Limb (tissue), 2 donors: Measurements from ENCODE around the gene ADGRB3.

Source experiments
- DNase-seq, 2 donors: peaks; one replicate each; pipeline ENCODE4 v3.0.0-alpha.2; 2016; ENCODE audit errors: extremely low spot score in 2 of 2

The ADGRB3 gene

DNA sequence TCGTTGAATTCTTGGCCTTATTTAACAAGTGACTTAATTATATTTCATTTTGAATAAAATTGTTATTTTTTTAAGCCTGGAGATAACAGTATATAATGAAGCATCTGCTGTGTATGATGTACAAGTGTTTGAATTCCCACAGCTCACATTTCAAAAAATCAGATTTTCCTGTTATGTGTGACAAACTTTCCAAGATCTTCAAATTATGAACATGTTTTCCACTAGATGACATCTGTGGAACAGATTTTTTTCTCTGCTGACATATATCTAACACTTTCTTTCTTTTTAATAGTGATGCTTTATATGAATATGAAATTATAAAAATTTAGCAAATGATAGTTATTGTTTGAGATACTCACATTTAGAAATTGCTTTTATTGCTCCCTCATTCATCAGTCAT lies 678.9 kb downstream of the ADGRB3 start:
- DNase-seq, result no peak

DNA sequence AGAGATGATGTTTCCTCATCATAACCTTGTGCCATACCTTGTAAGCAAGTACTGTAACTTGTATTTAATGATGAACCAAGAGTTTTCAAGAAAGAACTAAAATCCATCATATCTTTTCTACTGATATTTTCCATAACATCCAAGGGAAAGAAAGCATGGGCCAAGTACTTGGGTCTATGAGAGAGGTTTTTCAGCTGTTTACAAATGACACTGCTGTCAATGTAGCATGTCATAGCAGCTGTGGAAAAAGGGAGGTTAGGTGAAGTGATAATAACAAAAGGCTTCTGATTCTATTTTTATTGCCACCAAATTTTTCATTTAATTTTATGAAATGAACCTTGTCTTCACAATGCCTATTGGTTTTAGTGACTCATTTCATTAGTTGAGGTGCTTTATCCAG lies 679.4 kb downstream of the ADGRB3 start:
- no peak for DNase-seq

DNA sequence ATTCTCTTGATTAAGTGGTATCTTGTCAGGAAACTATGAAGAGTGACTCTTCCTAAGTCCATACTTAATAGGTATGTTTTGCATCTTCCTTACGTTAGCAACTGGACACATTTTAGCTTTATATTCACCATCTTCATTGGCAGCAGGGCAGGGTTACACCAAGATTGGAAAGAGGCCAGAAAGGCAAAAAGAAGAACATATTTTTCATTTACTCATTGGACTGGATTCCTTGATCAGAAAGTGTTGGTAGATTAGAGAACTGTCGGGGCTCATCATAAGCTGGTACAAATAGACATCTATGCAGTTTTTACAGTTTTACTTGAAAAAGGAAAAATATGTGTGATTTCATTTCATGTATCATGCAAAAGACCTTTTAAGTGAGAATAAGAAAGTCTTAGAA lies 696.8 kb downstream of the ADGRB3 start:
- no peak for DNase-seq

DNA sequence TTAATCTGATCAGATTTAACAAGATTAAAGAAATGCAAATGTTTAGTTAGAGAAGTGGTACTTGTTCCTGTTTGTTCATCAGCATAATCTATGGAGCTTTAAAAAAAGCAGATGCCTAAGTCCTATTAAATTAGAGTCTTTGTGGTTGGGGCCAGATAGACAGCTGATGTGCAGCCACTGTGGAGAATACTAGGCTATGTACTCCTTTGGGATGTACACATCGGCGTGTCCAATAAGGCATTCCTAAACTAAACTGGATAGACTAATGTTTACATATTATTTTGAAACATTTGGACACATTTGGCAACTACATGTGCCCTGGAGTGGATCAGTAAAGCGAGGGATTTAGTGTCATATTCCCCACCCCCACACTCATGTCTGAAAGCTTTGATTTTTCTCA lies 702.2 kb downstream of the ADGRB3 start:
- no peak for DNase-seq

DNA sequence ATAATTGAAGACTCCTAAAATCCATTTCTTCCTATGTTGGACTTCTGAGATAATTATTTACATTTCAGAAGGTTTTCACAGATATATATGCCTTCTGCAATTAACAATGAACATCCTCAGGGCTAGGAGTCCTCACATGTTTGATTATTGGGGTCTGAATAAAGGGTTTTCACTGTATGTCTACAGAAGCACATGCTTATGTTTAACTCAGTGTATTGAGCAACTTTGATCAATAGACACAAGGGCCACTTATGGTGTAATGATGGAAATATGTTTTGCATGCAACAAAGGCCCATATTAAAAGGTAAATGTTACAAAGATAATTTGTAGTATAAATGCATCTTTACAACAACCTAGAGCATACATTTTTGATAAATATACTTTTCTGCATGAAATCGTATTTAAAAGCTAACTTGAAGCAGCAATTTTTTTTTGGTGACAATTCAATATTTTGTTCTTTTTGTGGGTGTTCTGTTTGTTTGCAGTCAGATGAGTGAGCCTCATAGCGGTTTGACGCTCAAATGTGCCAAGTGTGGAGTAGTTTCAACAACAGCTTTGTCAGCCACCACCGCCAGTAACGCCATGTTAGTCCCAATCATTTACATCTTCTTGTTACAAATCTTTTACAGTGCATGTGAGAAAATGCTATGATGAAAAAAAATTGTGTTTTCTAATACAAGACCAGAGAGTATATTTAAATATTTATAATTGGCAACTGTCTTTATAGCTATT lies 703.5 kb downstream of the ADGRB3 start:
- no peak for DNase-seq

DNA sequence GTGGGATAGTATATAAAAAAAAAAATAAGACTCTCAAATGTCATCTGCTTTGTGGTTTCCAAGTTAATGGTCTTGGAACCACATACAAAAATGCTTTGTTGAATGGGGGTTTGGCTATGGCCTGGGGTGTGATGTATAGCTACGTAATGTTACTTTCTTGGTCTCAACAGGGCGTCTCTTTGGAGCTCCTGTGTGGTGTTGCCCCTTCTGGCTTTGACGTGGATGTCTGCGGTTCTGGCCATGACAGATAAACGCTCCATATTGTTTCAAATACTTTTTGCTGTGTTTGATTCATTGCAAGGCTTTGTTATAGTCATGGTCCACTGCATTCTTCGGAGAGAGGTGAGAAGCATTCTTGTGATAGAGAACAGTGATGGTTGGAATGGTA lies 704.1 kb downstream of the ADGRB3 start:
- DNase-seq, result no peak

DNA sequence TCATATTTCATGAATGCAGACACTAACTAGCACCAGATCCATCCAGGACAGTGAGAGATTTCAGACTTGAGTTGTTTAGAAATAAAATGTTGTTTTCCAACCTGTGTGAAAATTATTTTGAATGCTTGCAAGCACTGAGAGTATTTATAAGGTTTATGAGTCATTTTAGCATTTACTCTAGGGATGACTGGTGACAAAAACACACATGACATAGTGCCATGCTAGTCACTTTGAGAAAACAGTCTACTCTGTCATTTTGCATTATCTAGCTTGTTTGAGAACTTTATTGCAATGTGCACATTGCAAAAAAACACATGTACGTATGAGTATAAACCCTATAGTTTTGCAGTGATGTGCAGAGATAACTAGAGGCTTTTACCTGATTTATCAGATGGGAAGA lies 705.1 kb downstream of the ADGRB3 start:
- DNase-seq, result no peak

DNA sequence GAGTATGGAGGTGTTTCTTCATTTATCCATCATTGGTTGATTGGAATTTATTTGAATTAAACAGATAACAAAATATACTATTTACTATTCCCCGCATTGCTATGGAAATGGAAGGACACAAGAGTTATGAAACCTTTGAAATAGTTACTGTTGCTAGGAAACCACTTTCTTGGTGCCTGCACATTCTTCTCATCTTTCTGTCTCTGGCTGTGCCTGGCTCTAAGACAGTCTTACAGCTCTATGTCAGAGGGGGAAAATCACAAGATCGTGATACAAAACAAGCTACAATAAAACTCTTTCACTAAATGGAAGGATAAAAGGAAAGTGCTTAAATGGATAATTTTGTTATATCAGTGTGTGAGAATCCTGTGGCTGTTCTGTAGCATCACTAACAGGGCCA lies 708.8 kb downstream of the ADGRB3 start:
- peak in 1 of 2 donors; percentile 75 for DNase-seq

DNA sequence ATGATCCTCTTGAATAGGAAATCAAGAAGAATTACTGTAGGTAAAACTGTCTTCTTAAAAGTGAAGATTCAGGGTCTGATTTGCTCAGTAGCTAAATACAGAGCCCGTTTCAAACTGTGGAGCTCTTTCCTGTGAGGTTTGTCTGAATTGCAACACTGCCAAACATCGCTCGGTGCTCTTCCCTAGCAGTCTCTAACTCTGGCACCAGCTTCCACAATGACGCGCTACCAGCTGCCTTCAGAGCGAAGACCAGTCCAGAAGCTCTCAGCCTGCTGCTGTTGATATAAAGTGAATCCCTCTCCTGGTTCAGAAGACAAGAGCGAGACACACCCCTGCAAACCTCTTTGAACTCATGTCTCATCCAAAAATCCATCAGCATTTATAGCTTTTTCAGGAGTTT lies 714.7 kb downstream of the ADGRB3 start:
- DNase-seq, result peak; percentile 42 to 65

DNA sequence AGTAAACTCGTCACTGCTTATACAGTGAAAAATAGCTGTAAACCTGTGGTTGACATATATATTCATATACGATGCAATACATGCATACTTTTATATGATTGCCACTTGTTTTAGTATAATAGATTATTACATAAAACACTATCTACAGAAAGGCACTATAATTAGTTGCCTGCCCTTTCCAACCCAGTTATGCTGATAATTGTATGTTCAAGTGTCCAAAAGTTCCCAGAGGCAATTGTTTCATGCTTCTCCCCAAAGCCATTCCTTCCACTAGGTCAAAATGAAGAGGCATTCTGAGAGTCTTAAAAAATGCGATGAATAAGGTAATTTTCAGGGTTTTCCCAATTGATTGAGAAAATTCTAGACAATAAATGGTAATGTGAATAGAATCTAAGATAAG lies 727.1 kb downstream of the ADGRB3 start:
- no peak for DNase-seq

DNA sequence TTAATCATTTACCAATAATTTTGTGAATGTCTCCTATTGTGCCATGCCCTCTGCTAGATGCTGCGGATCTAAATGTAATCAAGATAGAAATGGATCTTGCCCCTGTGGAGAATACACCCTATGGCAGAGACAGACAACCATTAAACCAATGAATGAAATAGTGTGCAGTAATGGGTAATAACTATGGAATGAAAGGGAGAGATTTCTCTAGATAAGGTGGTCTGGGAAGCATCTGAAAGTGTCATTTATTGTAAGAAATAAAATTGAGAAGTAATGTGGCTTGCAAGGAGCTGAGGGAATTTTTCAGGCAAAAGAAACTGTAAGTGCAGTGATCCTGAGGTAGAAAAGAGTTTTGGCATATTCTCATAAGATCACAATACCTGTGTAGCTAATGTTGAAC lies 731.7 kb downstream of the ADGRB3 start:
- no peak for DNase-seq

DNA sequence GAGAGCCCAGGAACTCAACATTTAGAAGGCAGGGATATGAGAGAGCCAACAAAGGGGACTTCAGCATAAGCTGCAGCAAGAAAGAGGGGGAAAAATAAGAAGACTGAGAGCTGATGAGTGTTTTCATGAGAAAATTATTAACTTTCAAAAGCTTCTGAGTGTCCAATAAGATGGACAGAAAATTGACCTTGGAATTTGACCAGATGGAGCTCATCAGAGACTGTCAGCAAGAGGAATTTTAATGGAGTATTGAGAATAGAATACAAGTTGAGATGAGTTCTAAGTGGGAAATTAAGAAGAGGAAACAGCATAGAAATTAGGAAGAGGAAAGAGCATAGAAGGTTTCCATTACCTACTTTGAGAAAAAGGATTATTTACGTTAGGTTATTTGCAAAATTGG lies 733.5 kb downstream of the ADGRB3 start:
- no peak for DNase-seq

DNA sequence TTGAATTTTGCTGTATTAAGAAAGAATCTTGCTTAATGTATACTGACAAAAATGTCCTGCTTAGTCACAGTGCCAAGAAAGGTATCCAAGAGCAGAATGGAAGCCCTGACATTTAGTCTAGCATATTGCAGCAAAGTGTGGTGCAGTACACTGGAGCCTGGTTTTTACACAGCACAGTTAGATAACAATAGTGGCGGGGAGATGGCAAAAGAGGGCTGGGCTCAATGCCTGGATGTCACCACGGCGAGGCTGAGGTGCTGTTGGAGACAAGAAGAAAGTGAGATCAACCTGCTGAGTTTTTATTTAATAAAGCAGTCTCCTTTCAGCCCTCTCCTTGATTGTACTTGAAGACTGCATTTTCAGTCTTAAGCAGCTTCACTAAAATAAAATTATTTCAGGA lies 735.7 kb downstream of the ADGRB3 start:
- DNase-seq, result no peak

DNA sequence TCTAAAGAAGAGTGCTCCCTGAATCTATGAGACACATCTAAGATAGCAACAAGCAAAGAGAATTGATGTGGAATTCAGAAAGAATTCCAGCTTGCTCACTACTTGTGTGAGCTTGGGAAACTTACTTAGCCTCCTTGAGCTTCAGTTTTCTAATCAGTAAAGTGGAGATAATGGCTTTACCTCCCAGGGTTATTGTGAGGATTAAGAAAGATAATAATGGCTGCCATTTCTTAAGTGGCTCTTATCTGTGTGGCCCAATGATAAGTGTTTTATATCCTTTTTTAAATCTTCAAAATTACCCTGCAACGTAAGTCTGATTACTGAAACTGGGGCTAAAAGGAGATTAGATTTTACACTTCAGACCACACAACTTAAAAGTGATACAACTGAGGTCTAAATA lies 743.2 kb downstream of the ADGRB3 start:
- no peak for DNase-seq

DNA sequence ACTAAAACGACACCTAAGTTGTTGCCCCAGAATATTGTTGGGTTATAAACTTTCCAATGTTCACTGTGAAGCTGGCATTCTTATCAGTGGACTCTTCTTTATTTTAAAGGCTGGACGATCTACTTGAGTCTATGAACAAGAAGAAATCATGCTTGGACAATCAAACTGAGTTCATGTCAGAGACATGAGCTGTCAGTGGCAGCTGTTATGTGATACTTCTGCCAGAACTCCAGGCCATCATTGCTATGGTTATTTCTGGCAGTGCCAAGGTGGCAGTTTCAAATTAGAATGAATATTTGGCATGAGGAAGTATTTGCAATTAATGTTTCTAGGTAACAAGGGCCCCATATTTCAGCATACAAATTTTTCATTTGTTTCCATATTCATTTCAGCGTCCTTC lies 744.4 kb downstream of the ADGRB3 start:
- no peak for DNase-seq

DNA sequence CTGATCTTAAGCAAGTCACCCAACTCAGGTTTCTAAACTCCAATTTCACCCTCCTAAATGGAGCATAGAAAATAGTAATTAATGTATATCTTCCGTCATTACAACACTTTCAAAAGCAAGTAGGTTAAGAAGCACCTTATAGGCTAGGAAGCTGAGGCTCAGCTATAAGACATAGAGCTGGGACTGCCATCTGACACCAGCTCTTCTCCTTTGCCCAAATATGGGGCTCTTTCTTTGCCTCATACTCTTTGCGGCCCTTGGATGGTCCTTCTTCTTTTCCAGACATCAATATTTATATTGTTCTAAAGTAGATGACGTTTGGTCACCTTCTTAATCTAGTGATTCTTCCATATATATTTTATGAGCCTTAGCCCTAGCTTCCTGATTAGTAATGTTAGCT lies 748.5 kb downstream of the ADGRB3 start:
- DNase-seq, result no peak

DNA sequence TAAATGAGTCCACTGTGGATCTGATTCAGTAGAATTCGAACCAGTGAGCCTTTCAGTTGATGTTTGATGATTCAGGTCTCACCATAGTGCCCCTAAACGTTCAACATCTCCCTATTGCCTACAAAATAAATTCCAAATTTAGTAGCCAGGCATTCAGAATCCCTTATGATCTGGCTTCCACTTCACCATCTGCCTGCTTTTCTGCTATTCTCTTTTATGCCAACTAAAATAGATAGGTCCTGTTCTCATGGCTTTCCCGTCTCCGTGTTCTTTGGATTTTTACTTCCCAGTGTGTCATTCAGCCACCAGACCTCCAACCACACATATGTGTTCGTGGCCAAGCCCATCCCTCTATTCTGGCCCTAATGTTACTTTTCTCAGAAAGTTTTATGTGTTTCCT lies 751.3 kb downstream of the ADGRB3 start:
- no peak for DNase-seq

DNA sequence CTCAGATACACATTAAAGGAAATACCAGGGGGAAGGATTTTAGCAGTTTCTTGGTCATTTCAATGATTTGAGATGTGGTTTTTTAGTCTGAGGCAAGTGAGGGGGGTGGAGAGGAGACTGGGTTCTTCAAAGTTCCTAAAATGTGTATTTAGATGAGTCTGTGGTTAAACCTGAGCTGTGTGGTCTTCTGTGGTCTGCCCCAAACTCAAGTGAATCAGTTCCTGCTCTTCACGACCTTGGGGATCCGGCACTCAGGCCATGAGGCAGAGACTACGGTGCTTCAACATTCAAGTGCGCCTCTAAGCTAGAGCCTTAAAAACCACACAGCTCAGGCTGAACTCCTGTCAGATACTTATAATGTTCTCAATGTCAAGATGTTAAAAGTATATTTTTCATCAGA lies 755.0 kb downstream of the ADGRB3 start:
- DNase-seq, result no peak

DNA sequence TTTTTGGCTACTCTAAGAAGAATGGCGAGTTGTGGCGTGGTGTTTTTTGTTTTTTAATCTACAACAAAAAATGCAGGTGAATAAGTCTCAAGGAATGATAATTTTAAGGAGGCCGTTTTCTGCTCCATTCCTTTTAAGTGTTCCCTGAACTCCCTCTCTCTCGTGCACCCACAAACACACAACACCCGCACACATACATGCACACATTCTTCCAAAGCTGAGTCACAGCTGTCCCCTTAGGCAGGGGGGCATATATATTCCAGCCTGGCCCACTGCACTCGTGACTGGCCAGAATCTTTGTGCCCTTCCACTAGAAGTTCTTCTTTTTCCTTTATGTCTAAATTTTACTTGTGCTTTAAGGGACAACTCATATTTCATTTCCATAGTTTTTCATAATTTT lies 756.0 kb downstream of the ADGRB3 start:
- DNase-seq, result no peak

DNA sequence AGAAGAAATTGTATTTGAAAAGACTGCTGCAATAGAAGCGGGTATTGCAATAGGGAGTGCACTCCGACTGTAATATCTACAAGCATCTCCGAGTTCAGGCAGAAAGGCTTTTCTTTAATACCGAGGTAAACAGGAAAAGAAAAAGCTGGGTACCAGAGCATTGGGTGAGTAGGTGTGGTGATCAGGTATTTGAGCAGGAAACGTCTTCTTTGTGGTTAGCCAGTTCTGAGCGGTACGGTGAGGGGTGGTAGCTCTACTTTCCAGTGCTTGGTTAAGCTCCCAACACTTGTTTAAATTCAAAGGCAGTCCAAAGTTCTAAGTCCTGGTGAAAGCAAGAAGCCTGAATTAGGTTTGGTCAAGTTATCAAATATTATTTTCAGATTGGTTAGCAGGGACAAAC lies 757.7 kb downstream of the ADGRB3 start:
- no peak for DNase-seq

DNA sequence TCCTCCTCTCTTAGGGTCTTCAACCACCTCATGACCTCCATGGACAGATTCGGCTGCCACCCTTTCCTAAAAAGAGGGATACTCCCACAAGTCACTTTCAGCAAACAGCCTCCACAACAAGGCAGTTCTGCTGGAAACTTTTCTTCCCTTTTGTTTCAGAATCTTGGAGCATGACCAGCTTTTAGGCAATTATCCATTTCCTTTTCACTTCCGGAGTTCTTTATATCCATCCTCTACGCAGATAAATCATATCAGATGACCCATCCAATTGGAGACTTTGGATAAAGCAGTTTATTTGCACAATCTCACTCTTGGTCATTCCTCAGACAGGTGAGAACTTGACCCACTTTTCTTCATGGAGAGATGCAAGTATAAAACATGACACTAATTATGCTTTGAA lies 763.2 kb downstream of the ADGRB3 start:
- DNase-seq, result no peak

DNA sequence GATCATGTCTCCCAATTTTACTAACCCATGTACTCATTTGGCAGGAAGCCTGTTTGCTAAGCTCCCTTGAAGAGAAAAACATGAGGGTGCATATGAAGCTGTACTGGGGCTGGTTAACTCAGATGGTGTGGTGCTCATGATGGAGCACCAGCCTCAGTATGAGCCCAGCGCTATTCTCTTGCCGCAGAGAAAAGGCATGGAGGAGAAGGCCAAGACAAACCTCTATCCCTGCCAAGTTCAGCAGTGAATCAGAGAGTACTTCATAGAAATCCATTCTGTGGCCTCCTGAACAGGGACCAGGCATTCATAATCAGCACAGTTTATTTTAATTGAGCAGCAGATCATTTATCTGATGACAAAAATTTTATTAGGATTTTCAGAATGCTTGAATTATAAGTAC lies 763.6 kb downstream of the ADGRB3 start:
- no peak for DNase-seq

DNA sequence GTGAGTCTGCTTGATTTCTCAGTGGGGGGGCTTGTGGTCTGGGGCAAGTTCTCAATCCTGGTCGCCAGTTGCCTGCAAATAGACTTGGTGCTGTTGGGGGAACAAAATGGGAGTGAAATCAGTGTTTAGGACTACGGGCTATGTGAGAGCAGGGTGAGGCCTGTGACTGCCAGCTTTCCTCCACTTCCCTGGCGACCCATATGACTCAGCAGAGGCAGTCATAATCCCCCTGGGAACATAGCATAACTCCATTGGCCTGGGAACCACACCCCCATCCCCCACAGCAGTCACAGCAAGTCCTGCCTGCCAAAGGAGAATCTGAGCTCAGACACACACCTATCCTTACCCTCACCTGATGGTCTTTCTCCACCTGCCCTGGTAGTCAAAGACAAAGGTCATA lies 773.8 kb downstream of the ADGRB3 start:
- no peak for DNase-seq

DNA sequence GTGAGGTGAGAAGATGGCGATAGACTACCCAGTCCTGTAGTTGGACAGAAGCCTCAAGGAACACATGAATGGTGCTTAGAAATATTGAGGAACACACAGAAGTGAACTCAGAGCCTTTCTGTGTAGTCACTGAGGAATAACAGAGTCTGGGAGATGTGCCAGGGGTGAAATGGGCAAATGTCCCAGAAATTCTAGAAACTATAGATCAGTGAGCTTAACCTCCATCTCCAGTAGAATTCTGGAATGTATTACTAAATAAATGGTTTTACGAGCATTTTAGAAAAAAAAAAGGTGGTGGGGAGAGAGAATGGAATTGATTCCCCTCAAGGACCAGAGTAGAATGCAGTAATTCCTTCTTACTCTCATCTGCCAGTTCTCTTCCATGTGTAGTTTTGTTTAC lies 781.7 kb downstream of the ADGRB3 start:
- DNase-seq, result peak; percentile 57 to 74
